K562 (cell line): ENCODE data around the gene TBL1X. TPM values are rescaled to one million over a fixed set of nuclear protein-coding genes. Genes with fewer than 3 reads are reported as not detected.

Experiments used
- HNRNPUL1 ChIP-seq: fragments of 200-400 bp; formaldehyde crosslinking; IDR thresholded peaks from 2 replicates; pipeline ENCODE4 v1.6.1; 2017; ENCODE audit warnings: low read length
- KDM4B ChIP-seq, 2 experiments: fragments of 450-650 bp in 1 of 2; sonication (generic) in 1 of 2; IDR thresholded peaks; 2 replicates each; pipeline ENCODE4 v1.6.1; 2016 to 2017; ENCODE audit warnings: borderline replicate concordance in 2 of 2, antibody characterized with exemption in 1 of 2, low read depth in 1 of 2, mild to moderate bottlenecking in 1 of 2
- NR2C1 ChIP-seq, 2 experiments: fragments of 450-650 bp; IDR thresholded peaks; 2 replicates each; pipeline ENCODE4 v1.6.1; 2017; ENCODE audit warnings: mild to moderate bottlenecking in 2 of 2, antibody characterized with exemption in 1 of 2, inconsistent platforms in 1 of 2, missing compliant biosample characterization in 1 of 2, missing genetic modification characterization in 1 of 2
- SMAD3 ChIP-seq: fragments of 450-650 bp; formaldehyde crosslinking; conservative IDR thresholded peaks from 2 replicates; pipeline ENCODE4 v1.4.0; 2020; ENCODE audit warnings: mild to moderate bottlenecking
- WHSC1 ChIP-seq: IDR thresholded peaks from one replicate; pipeline ENCODE4 v1.6.1; 2012; ENCODE audit warnings: low read length, control low read depth, inconsistent platforms
- ZNF280B ChIP-seq: fragments of 250-450 bp; sonication (Bioruptor Pico); IDR thresholded peaks from 2 replicates; pipeline ENCODE4 v1.5.1; 2021; ENCODE audit warnings: mild to moderate bottlenecking
- polyA plus RNA-seq, 8 experiments: library from polyadenylated mRNA; depleted of rRNA in 4 of 8; stranded (reverse) in 5 of 8; unstranded in 3 of 8; fragments of >200 nt; fragmentation: Nextera tagmentation in 2 of 8; fragmentation: Illumina TruSeq in 1 of 8; extraction: Ambion mirVana in 2 of 8; extraction: Trizol in 1 of 8; gene quantifications; 2 replicates each; pipeline versions ENCODE4 v1.2.1 to v1.2.3, GENCODE V29; 2011 to 2014; ENCODE audit warnings: inconsistent platforms in 1 of 8, missing spikeins in 1 of 8
- total RNA-seq, 7 experiments: library from RNA; depleted of rRNA in 6 of 7; stranded (reverse); fragments of >200 nt in 6 of 7; fragmentation: Illumina TruSeq in 2 of 7; extraction: Trizol in 2 of 7; gene quantifications; 2 replicates each; pipeline versions ENCODE4 v1.2.1 to v1.2.3, GENCODE V29; 2011 to 2021; ENCODE audit warnings: low replicate concordance in 1 of 7

The TBL1X gene
- total and polyA plus RNA-seq, 9 of the 15 experiments (the other 6 are each of a cell fraction or from before 2014, with no cell fraction given), result 6.0 to 49.6 (median 19.7) TPM

- TF ChIP-seq SMAD3 (CRISPR knock-in tag) (no peak), WHSC1 (no peak), ZNF280B (no peak), HNRNPUL1 (no peak), KDM4B (IDR thresholded peaks at IDR 0.05; ENCODE audit: borderline replicate concordance in 2 of 2, low read depth in 1 of 2) (no peak), NR2C1 (IDR thresholded peaks at IDR 0.05) (no peak), NR2C1 (tag; IDR thresholded peaks at IDR 0.05) (no peak)
Observed at GRCh38 chrX:9789555-9789954, 324.7 kb downstream of the TBL1X start (continued).
